Measurements from ENCODE around the gene CDC14A. TPM values are rescaled to one million over a fixed set of nuclear protein-coding genes. Genes with fewer than 3 reads are reported as not detected.

Gene CDC14A
- total and polyA plus RNA-seq, 2 donors (not counting 1 experiment from before 2014, with no cell fraction given): 1.4 to 3.5 TPM

GRCh38 chr1:100391675-100392074, 39.4 kb downstream of the CDC14A start:
- no peak overlapping the region for H3K4me2 ChIP-seq (ENCODE audit: extremely low read depth, insufficient read depth, low read length)
- TF ChIP-seq, protein P1, sequence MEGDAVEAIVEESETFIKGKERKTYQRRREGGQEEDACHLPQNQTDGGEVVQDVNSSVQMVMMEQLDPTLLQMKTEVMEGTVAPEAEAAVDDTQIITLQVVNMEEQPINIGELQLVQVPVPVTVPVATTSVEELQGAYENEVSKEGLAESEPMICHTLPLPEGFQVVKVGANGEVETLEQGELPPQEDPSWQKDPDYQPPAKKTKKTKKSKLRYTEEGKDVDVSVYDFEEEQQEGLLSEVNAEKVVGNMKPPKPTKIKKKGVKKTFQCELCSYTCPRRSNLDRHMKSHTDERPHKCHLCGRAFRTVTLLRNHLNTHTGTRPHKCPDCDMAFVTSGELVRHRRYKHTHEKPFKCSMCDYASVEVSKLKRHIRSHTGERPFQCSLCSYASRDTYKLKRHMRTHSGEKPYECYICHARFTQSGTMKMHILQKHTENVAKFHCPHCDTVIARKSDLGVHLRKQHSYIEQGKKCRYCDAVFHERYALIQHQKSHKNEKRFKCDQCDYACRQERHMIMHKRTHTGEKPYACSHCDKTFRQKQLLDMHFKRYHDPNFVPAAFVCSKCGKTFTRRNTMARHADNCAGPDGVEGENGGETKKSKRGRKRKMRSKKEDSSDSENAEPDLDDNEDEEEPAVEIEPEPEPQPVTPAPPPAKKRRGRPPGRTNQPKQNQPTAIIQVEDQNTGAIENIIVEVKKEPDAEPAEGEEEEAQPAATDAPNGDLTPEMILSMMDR (conservative IDR thresholded peaks at IDR 0.05 in 1 of 2, IDR thresholded peaks at IDR 0.05 in 1 of 2; ENCODE audit: low read depth in 1 of 2, low read length in 2 of 2): no peak
- TF ChIP-seq EZH2 (IDR thresholded peaks at IDR 0.05; ENCODE audit: low read length, missing control alignments): no peak

GRCh38 chr1:100392756-100393155, 40.5 kb downstream of the CDC14A start:
- no peak overlapping the region for H3K27ac ChIP-seq (ENCODE audit: insufficient read depth, low read length)
- no peak overlapping the region for H3K9ac ChIP-seq (ENCODE audit: insufficient read depth, low read length)
- TF ChIP-seq EZH2 (IDR thresholded peaks at IDR 0.05; ENCODE audit: low read length, missing control alignments): no peak
- TF ChIP-seq, protein P1 (conservative IDR thresholded peaks at IDR 0.05 in 1 of 2, IDR thresholded peaks at IDR 0.05 in 1 of 2; ENCODE audit: low read depth in 1 of 2, low read length in 2 of 2): no peak
- no peaks in the 10 kb centered on the region for H3K79me2 ChIP-seq (ENCODE audit: control insufficient read depth, insufficient read depth, low read length)
- no peak overlapping the region for H3K4me2 ChIP-seq (ENCODE audit: extremely low read depth, insufficient read depth, low read length)
- no peaks in the 10 kb centered on the region for H3K36me3 ChIP-seq (ENCODE audit: control insufficient read depth, insufficient read depth, low read length)
- DNase-seq (ENCODE audit: low read depth in 2 of 2): no peak
- H3K9me3 ChIP-seq (ENCODE audit: control insufficient read depth, insufficient read depth, low read depth, low read length): no peaks in the 10 kb centered on the region
- no peaks in the 10 kb centered on the region for H3K4me1 ChIP-seq (ENCODE audit: control insufficient read depth, extremely low read depth, insufficient read depth, low read length)
- no peaks in the 10 kb centered on the region for H3K27me3 ChIP-seq (ENCODE audit: control insufficient read depth, insufficient read depth, low read length)
- no peak overlapping the region for H2AFZ ChIP-seq (ENCODE audit: low read length)
- H4K20me1 ChIP-seq (ENCODE audit: control insufficient read depth, extremely low read depth, insufficient read depth, low read length): no peaks in the 10 kb centered on the region
- H3K4me3 ChIP-seq (replicated peaks in 1 of 4; ENCODE audit: control extremely low read depth in 1 of 4, insufficient read depth in 1 of 4, low read depth in 3 of 4, low read length in 4 of 4): no peak overlapping the region

More at GRCh38 chr1:100391675-100392074, 39.4 kb downstream of the CDC14A start:
- no peak for DNase-seq (ENCODE audit: low read depth in 2 of 2)
- H4K20me1 ChIP-seq (ENCODE audit: control insufficient read depth, extremely low read depth, insufficient read depth, low read length): no peaks in the 10 kb centered on the region
- H3K4me3 ChIP-seq (replicated peaks in 1 of 4; ENCODE audit: control extremely low read depth in 1 of 4, insufficient read depth in 1 of 4, low read depth in 3 of 4, low read length in 4 of 4): no peak overlapping the region
- H3K27me3 ChIP-seq (ENCODE audit: control insufficient read depth, insufficient read depth, low read length): no peaks in the 10 kb centered on the region
- H3K4me1 ChIP-seq (ENCODE audit: control insufficient read depth, extremely low read depth, insufficient read depth, low read length): no peaks in the 10 kb centered on the region
- no peaks in the 10 kb centered on the region for H3K36me3 ChIP-seq (ENCODE audit: control insufficient read depth, insufficient read depth, low read length)
- H3K9ac ChIP-seq (ENCODE audit: insufficient read depth, low read length): no peak overlapping the region
- H3K79me2 ChIP-seq (ENCODE audit: control insufficient read depth, insufficient read depth, low read length): no peaks in the 10 kb centered on the region
- no peak overlapping the region for H3K27ac ChIP-seq (ENCODE audit: insufficient read depth, low read length)
- H2AFZ ChIP-seq (ENCODE audit: low read length): no peak overlapping the region
- H3K9me3 ChIP-seq (ENCODE audit: control insufficient read depth, insufficient read depth, low read depth, low read length): no peaks in the 10 kb centered on the region

GRCh38 chr1:100394285-100394684, 42.0 kb downstream of the CDC14A start:
- H3K9me3 ChIP-seq (ENCODE audit: control insufficient read depth, insufficient read depth, low read depth, low read length): no peaks in the 10 kb centered on the region
- DNase-seq (ENCODE audit: low read depth in 2 of 2): no peak

More at GRCh38 chr1:100394285-100394684, 42.0 kb downstream of the CDC14A start:
- Histone ChIP-seq H3K4me1 (ENCODE audit: control insufficient read depth, extremely low read depth, insufficient read depth, low read length) (no peaks in the 10 kb centered on the region), H3K4me2 (ENCODE audit: extremely low read depth, insufficient read depth, low read length) (no peak overlapping the region), H2AFZ (ENCODE audit: low read length) (no peak overlapping the region), H3K27ac (ENCODE audit: insufficient read depth, low read length) (no peak overlapping the region), H4K20me1 (ENCODE audit: control insufficient read depth, extremely low read depth, insufficient read depth, low read length) (no peaks in the 10 kb centered on the region), H3K27me3 (ENCODE audit: control insufficient read depth, insufficient read depth, low read length) (no peaks in the 10 kb centered on the region), H3K4me3 (replicated peaks in 1 of 4; ENCODE audit: control extremely low read depth in 1 of 4, insufficient read depth in 1 of 4, low read depth in 3 of 4, low read length in 4 of 4) (no peak overlapping the region), H3K9ac (ENCODE audit: insufficient read depth, low read length) (no peak overlapping the region), H3K36me3 (ENCODE audit: control insufficient read depth, insufficient read depth, low read length) (no peaks in the 10 kb centered on the region), H3K79me2 (ENCODE audit: control insufficient read depth, insufficient read depth, low read length) (no peaks in the 10 kb centered on the region)
- TF ChIP-seq, protein P1 (conservative IDR thresholded peaks at IDR 0.05 in 1 of 2, IDR thresholded peaks at IDR 0.05 in 1 of 2; ENCODE audit: low read depth in 1 of 2, low read length in 2 of 2): no peak
- TF ChIP-seq EZH2 (IDR thresholded peaks at IDR 0.05; ENCODE audit: low read length, missing control alignments): no peak

Measured in fibroblast of lung (primary cell).